H1 (cell line): Measurements from ENCODE around the gene DES. TPM values are rescaled to one million over a fixed set of nuclear protein-coding genes. Genes with fewer than 3 reads are reported as not detected.
A peak's percentile ranks its signal among the peaks of the same experiment; 100 is the strongest.

Experiments used
- CTCF ChIA-PET: fragments of 300-600 bp; sonication (Branson Sonifier 250); formaldehyde crosslinking; loops from one replicate; lab custom pipeline; 2021; ENCODE audit not compliant: partially characterized antibody; lab: Charles Lee
- POLR2A ChIA-PET: fragments of 300-600 bp; sonication (Branson Sonifier 250); formaldehyde crosslinking; loops from one replicate; lab custom pipeline; 2021; ENCODE audit warnings: inconsistent platforms; ENCODE audit not compliant: partially characterized antibody; lab: Charles Lee
- DNase-seq, 2 experiments: peaks; one replicate each; pipeline versions ENCODE4 v3.0.0 to v3.0.0-alpha.2; 2010 to 2022; ENCODE audit warnings: low spot score in 2 of 2, low read depth in 1 of 2, mixed read lengths in 1 of 2
- FAIRE-seq: peaks from 2 replicates; lab custom pipeline; 2011; peaks lifted over from hg19 to GRCh38; lab: Jason Lieb, UNC
- H2AFZ ChIP-seq: 2 replicates; pipeline ENCODE4 v1.8.1; 2012; ENCODE audit warnings: low read length, inconsistent platforms
- H2AK5ac ChIP-seq: 2 replicates; pipeline ENCODE4 v1.6.1; 2013; ENCODE audit warnings: low read depth, low read length
- H2BK120ac ChIP-seq: replicated peaks from 2 replicates; pipeline ENCODE3; 2013; ENCODE audit warnings: low read depth, low read length, inconsistent platforms
- H2BK12ac ChIP-seq: 2 replicates; pipeline ENCODE4 v1.6.1; 2013; ENCODE audit warnings: low read depth, low read length
- H2BK15ac ChIP-seq: 2 replicates; pipeline ENCODE4 v1.6.1; 2013; ENCODE audit warnings: low read length
- H2BK20ac ChIP-seq: 2 replicates; pipeline ENCODE4 v1.6.1; 2013; ENCODE audit warnings: low read length
- H2BK5ac ChIP-seq: 2 replicates; pipeline ENCODE4 v1.6.1; 2013; ENCODE audit warnings: low read depth, low read length
- H3K14ac ChIP-seq: 2 replicates; pipeline ENCODE4 v1.6.1; 2013; ENCODE audit warnings: inconsistent platforms; ENCODE audit not compliant: insufficient read length
- H3K18ac ChIP-seq: 2 replicates; pipeline ENCODE4 v1.6.1; 2013; ENCODE audit warnings: low read length; ENCODE audit errors: extremely low read depth
- H3K23ac ChIP-seq: 2 replicates; pipeline ENCODE4 v1.6.1; 2013; ENCODE audit warnings: inconsistent platforms; ENCODE audit not compliant: insufficient read length
- H3K23me2 ChIP-seq: 2 replicates; pipeline ENCODE4 v1.6.1; 2013; ENCODE audit warnings: low read depth, low read length
- H3K27ac ChIP-seq: 2 replicates; pipeline ENCODE4 v1.6.1; 2011; ENCODE audit warnings: low read depth, low read length, inconsistent platforms
- H3K27me3 ChIP-seq, 4 experiments: replicated peaks in 1 of 4; 1 replicate in 1 of 4; 2 replicates in 3 of 4; pipeline versions ENCODE4 v1.6.1 to v1.8.1; 2011 to 2013; ENCODE audit warnings: low read length in 3 of 4, mild to moderate bottlenecking in 3 of 4, inconsistent platforms in 2 of 4, mixed read lengths in 2 of 4, moderate library complexity in 1 of 4; ENCODE audit not compliant: control insufficient read depth in 3 of 4, insufficient read depth in 3 of 4; ENCODE audit errors: extremely low read depth in 1 of 4
- H3K36me3 ChIP-seq, 4 experiments: 2 replicates each; pipeline versions ENCODE4 v1.6.1 to v1.8.1; 2011 to 2013; ENCODE audit warnings: mild to moderate bottlenecking in 4 of 4, low read length in 3 of 4, moderate library complexity in 2 of 4, control low read depth in 1 of 4, inconsistent platforms in 1 of 4; ENCODE audit not compliant: insufficient read depth in 4 of 4, control insufficient read depth in 2 of 4
- H3K4ac ChIP-seq: replicated peaks from 2 replicates; pipeline ENCODE3; 2013; ENCODE audit warnings: low read length, low read depth, mixed read lengths, inconsistent platforms; ENCODE audit not compliant: insufficient read length
- H3K4me1 ChIP-seq, 4 experiments: replicated peaks in 1 of 4; 1 replicate in 1 of 4; 2 replicates in 3 of 4; pipeline versions ENCODE4 v1.6.1 to v1.8.1; 2011 to 2013; ENCODE audit warnings: low read length in 3 of 4, inconsistent platforms in 2 of 4, mixed read lengths in 1 of 4; ENCODE audit not compliant: insufficient read depth in 4 of 4, control insufficient read depth in 3 of 4
- H3K4me2 ChIP-seq, 2 experiments: 2 replicates each; pipeline versions ENCODE4 v1.6.1 to v1.8.1; 2011 to 2013; ENCODE audit warnings: low read depth in 2 of 2, low read length in 2 of 2, control low read depth in 1 of 2, inconsistent platforms in 1 of 2, mild to moderate bottlenecking in 1 of 2; ENCODE audit not compliant: insufficient read depth in 1 of 2
- H3K4me3 ChIP-seq, 4 experiments: fragments of 200-600, 300-600 bp in 1 of 4; sonication (generic), shearing (Covaris generic), sonication (Bioruptor Twin) in 1 of 4; 2 replicates each; pipeline versions ENCODE4 v1.5.1 to v1.8.1; 2011 to 2016; ENCODE audit warnings: low read length in 4 of 4, low read depth in 3 of 4, control low read depth in 2 of 4, inconsistent platforms in 2 of 4, mild to moderate bottlenecking in 2 of 4, mixed read lengths in 1 of 4, moderate library complexity in 1 of 4; ENCODE audit not compliant: insufficient read depth in 2 of 4; ENCODE audit errors: extremely low read depth in 1 of 4
- H3K56ac ChIP-seq: replicated peaks from 2 replicates; pipeline ENCODE3; 2013; ENCODE audit warnings: low read depth, mild to moderate bottlenecking, mixed read lengths, low read length, inconsistent platforms; ENCODE audit not compliant: insufficient read length
- H3K79me1 ChIP-seq: 2 replicates; pipeline ENCODE4 v1.6.1; 2013; ENCODE audit warnings: low read depth, low read length, control low read depth
- H3K79me2 ChIP-seq, 2 experiments: 2 replicates each; pipeline versions ENCODE4 v1.6.1 to v1.8.1; 2012 to 2013; ENCODE audit warnings: low read length in 2 of 2, mild to moderate bottlenecking in 2 of 2, inconsistent platforms in 1 of 2; ENCODE audit not compliant: insufficient read depth in 2 of 2, control insufficient read depth in 1 of 2
- H3K9ac ChIP-seq, 4 experiments: replicated peaks in 1 of 4; 1 replicate in 1 of 4; 2 replicates in 3 of 4; pipeline versions ENCODE4 v1.6.1 to v1.8.1; 2011 to 2013; ENCODE audit warnings: low read depth in 3 of 4, low read length in 3 of 4, control low read depth in 2 of 4, mild to moderate bottlenecking in 2 of 4, moderate library complexity in 2 of 4, inconsistent platforms in 1 of 4; ENCODE audit errors: extremely low read depth in 1 of 4
- H3K9me3 ChIP-seq, 2 experiments: 2 replicates each; pipeline versions ENCODE4 v1.6.1 to v1.8.1; 2012 to 2013; ENCODE audit warnings: mild to moderate bottlenecking in 2 of 2, moderate library complexity in 2 of 2, control low read depth in 1 of 2, inconsistent platforms in 1 of 2, low read depth in 1 of 2, low read length in 1 of 2, mixed read lengths in 1 of 2; ENCODE audit not compliant: insufficient read depth in 2 of 2
- H4K20me1 ChIP-seq, 2 experiments: replicated peaks in 1 of 2; 2 replicates each; pipeline versions ENCODE3 to v1.8.1; 2011 to 2013; ENCODE audit warnings: inconsistent platforms in 2 of 2, low read length in 2 of 2, mild to moderate bottlenecking in 1 of 2; ENCODE audit not compliant: insufficient read depth in 2 of 2, control insufficient read depth in 1 of 2
- H4K5ac ChIP-seq: 2 replicates; pipeline ENCODE4 v1.6.1; 2013; ENCODE audit warnings: low read length, low read depth, mixed read lengths, inconsistent platforms; ENCODE audit not compliant: insufficient read length
- H4K8ac ChIP-seq: 2 replicates; pipeline ENCODE4 v1.8.0; 2013; ENCODE audit warnings: mild to moderate bottlenecking, moderate library complexity, low read length, inconsistent platforms; ENCODE audit not compliant: insufficient read depth; ENCODE audit errors: extremely low read depth
- H4K91ac ChIP-seq: replicated peaks from 2 replicates; pipeline ENCODE3; 2013; ENCODE audit warnings: low read length, mixed read lengths, inconsistent platforms; ENCODE audit not compliant: insufficient read length
- BRCA1 ChIP-seq: IDR thresholded peaks from 2 replicates; pipeline ENCODE4 v1.6.1; 2012; ENCODE audit warnings: low read depth, low read length, improper control_type of control experiment
- EGR1 ChIP-seq: IDR thresholded peaks from 2 replicates; pipeline ENCODE4 v1.6.1; 2011; ENCODE audit warnings: low read depth, low read length, borderline replicate concordance
- EP300 ChIP-seq, 2 experiments: IDR thresholded peaks; 1 replicate in 1 of 2; 2 replicates in 1 of 2; pipeline ENCODE4 v1.6.1; 2011 to 2012; ENCODE audit warnings: low read depth in 2 of 2, low read length in 2 of 2, mild to moderate bottlenecking in 2 of 2, borderline replicate concordance in 1 of 2, inconsistent platforms in 1 of 2, moderate library complexity in 1 of 2
- HDAC2 ChIP-seq, 2 experiments: fragments of 300-600 bp in 1 of 2; sonication (generic) in 1 of 2; IDR thresholded peaks; 2 replicates each; pipeline ENCODE4 v1.6.1; 2011 to 2012; ENCODE audit warnings: low read depth in 2 of 2, low read length in 2 of 2, mild to moderate bottlenecking in 2 of 2, moderate library complexity in 2 of 2, borderline replicate concordance in 1 of 2, inconsistent platforms in 1 of 2
- POLR2AphosphoS5 ChIP-seq: IDR thresholded peaks from 2 replicates; pipeline ENCODE4 v1.6.1; 2011; ENCODE audit warnings: low read depth, low read length
- POU5F1 ChIP-seq: IDR thresholded peaks from 2 replicates; pipeline ENCODE4 v1.6.1; 2011; ENCODE audit warnings: low read depth, mild to moderate bottlenecking, low read length, moderate library complexity
- SUZ12 ChIP-seq: fragments of 200-600 bp; sonication (generic); IDR thresholded peaks from 2 replicates; pipeline ENCODE4 v1.6.1; 2012; ENCODE audit warnings: mild to moderate bottlenecking, inconsistent platforms, low read length, moderate library complexity, mixed read lengths
- TAF1 ChIP-seq: IDR thresholded peaks from 2 replicates; pipeline ENCODE4 v1.6.1; 2011; ENCODE audit warnings: mild to moderate bottlenecking, low read depth, low read length
- WGBS, 2 experiments: shearing (Covaris generic) in 1 of 2; methylation state at CpG; one replicate each; pipeline versions ENCODE4 v1.1.6 to v1.1.7; 2013 to 2015; ENCODE audit warnings: low lambda C conversion rate in 2 of 2, mixed read lengths in 2 of 2, inconsistent platforms in 1 of 2, low coverage in 1 of 2, missing lambda C conversion rate in 1 of 2; ENCODE audit not compliant: insufficient replicate concordance in 2 of 2, insufficient coverage in 1 of 2, insufficient read length in 1 of 2; ENCODE audit errors: extremely low coverage in 1 of 2, missing lambda C conversion rate in 1 of 2; 5-methylcytosine and 5-hydroxymethylcytosine counted together
- polyA plus RNA-seq, 7 experiments: library from polyadenylated mRNA; depleted of rRNA in 3 of 7; stranded (reverse) in 5 of 7; unstranded in 2 of 7; fragments of >200 nt in 5 of 7; fragments of 200-250 nt in 2 of 7; gene quantifications; 1 replicate in 5 of 7; 2 replicates in 1 of 7; 4 replicates in 1 of 7; pipeline versions ENCODE4 v1.2.1 to v1.2.3, GENCODE V29; 2011 to 2013; ENCODE audit warnings: missing spikeins in 2 of 7, mixed read lengths in 2 of 7
- total RNA-seq: library from RNA; stranded (reverse); fragmentation: NEBNext Ultra II Directional; extraction: Animal tissue kit (Norgen Biotek cat#: 25700); gene quantifications from 2 replicates; pipeline ENCODE4 v1.2.1, GENCODE V29; 2021
- TF ChIP-seq, protein P1 (sequence below): IDR thresholded peaks from 2 replicates; pipeline ENCODE4 v1.6.1; 2012; ENCODE audit warnings: low read length, inconsistent platforms

The DES gene
- total and polyA plus RNA-seq, 2 of the 8 experiments (the other 6 are each of a cell fraction or from before 2014, with no cell fraction given): 1.8 to 4.3 TPM

DNA sequence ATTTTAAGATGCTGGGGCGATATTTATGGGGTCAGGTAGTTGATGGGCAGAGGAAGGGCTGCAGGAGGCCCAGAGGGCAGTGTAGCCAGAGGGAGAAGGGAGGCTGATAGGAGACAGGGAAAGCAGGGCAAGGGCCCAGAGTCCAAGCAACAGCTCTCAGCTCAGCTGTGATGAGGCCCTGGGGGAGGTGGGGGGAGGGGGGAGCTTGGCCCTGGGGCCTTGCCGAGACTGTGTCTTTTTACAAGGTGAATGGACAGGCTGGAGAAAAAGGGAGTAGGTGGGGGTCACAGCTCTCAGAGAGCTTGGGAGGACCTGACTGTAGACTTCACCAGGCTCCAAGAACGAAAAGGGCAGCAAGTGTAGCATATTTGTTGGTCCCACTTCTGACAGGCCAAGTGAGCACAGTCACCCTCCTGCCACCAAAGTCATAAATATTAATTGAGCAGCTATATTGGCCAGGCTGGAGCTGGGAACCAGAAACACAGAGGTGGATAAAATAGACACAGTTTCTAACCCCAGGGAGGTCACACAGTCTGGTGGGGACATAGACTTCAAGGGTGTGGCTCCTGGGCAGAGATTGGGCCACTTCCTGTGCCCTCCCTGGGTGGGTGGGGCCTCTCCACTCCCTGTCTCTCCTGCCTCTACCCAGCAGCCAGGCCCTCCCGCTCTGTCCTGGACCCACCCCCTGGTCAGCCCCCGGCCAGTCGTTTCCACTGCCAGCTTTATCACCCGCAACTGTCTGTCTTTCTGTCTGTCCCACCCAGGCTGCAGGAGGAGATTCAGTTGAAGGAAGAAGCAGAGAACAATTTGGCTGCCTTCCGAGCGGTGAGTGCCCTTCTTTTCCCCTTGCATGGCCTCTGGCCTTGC, 1.4 kb downstream of the DES start:
- no peak overlapping the region for H3K14ac ChIP-seq
- H4K91ac ChIP-seq: no peak overlapping the region
- H3K79me1 ChIP-seq: no peaks in the 10 kb centered on the region
- H2BK5ac ChIP-seq: no peak overlapping the region
- H2AK5ac ChIP-seq: no peak overlapping the region
- no peak overlapping the region for H3K18ac ChIP-seq
- H3K4me3 ChIP-seq: no peak overlapping the region
- DNase-seq (no peak), FAIRE-seq (no peak)
- no peak overlapping the region for H3K27ac ChIP-seq
- H3K9me3 ChIP-seq: no peaks in the 10 kb centered on the region
- H4K5ac ChIP-seq: no peak overlapping the region
- H2BK12ac ChIP-seq: no peak overlapping the region
- 0 out of 4 replicates have a peak overlapping the region, but pooled peaks of 1 of the 2 experiments have one; percentile 12 for H3K4me2 ChIP-seq
- peaks cover 2% of the 10 kb centered on the region for H3K23me2 ChIP-seq
- peaks cover 8 to 26% (median 15%) of the 10 kb centered on the region in 4 experiments for H3K4me1 ChIP-seq
- no peak overlapping the region for H2AFZ ChIP-seq
- no peak overlapping the region for H2BK20ac ChIP-seq
- H2BK120ac ChIP-seq: no peak overlapping the region
- H4K8ac ChIP-seq: no peak overlapping the region
- POLR2A ChIA-PET: interaction anchor here (0.6 to 4.6 kb wide), 5 partner anchors 15 to 134 kb away, joined by 3 to 17 read pairs (median 3); no protein-coding TSS in a partner anchor
- no peak overlapping the region for H3K4ac ChIP-seq
- no peak overlapping the region for H3K23ac ChIP-seq
- peaks cover 0 to 2% of the 10 kb centered on the region in 2 experiments for H4K20me1 ChIP-seq
- H3K9ac ChIP-seq: no peak overlapping the region
- H3K36me3 ChIP-seq: no peaks in the 10 kb centered on the region
- H3K79me2 ChIP-seq: no peaks in the 10 kb centered on the region
- peak overlapping the region; percentile 14; the same call in 1 of the 2 replicates for H2BK15ac ChIP-seq
- H3K27me3 ChIP-seq: peaks cover 15 to 36% (median 29%) of the 10 kb centered on the region in 4 experiments
- CTCF ChIA-PET: interaction anchor here (1.2 to 88.6 kb wide), 6 partner anchors 9 to 70 kb away, joined by 4 to 7248 read pairs (median 16); partner anchors contain the start of genes ASIC4, CHPF, GMPPA and SPEG
- WGBS, 2 experiments: 93% methylated on average over 5 of the region's 9 CpGs; no CpG with 5 or more reads in 1 of the 2 experiments
- no peak overlapping the region for H3K56ac ChIP-seq
- TF ChIP-seq TAF1: no peak
- no peak for TF ChIP-seq HDAC2 (IDR thresholded peaks at IDR 0.05; ENCODE audit: borderline replicate concordance in 1 of 2, low read depth in 2 of 2, low read length in 2 of 2)
- no peak for TF ChIP-seq EGR1
- no peak for TF ChIP-seq SUZ12
- TF ChIP-seq, protein P1, sequence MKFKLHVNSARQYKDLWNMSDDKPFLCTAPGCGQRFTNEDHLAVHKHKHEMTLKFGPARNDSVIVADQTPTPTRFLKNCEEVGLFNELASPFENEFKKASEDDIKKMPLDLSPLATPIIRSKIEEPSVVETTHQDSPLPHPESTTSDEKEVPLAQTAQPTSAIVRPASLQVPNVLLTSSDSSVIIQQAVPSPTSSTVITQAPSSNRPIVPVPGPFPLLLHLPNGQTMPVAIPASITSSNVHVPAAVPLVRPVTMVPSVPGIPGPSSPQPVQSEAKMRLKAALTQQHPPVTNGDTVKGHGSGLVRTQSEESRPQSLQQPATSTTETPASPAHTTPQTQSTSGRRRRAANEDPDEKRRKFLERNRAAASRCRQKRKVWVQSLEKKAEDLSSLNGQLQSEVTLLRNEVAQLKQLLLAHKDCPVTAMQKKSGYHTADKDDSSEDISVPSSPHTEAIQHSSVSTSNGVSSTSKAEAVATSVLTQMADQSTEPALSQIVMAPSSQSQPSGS: no peak
- TF ChIP-seq POLR2AphosphoS5: no peak
- TF ChIP-seq EP300 (IDR thresholded peaks at IDR 0.05; ENCODE audit: borderline replicate concordance in 1 of 2, low read depth in 2 of 2, low read length in 2 of 2): no peak
- TF ChIP-seq BRCA1: no peak
- TF ChIP-seq POU5F1: no peak
